Activated CD4-positive, alpha-beta T cell treated with anti-CD3 and anti-CD28 coated beads for 4 hours (primary cell): ENCODE data around the gene P3H2.

Experiments used
- DNase-seq, 2 donors: peaks; one replicate each; pipeline ENCODE4 v3.0.0-alpha.2; 2020

P3H2 gene

GRCh38 chr3:190053919-190054672 is 66.6 kb downstream of the P3H2 start:
- DNase-seq, result no peak

- no peak for DNase-seq
Observed at GRCh38 chr3:190051641-190052040, 69.1 kb downstream of the P3H2 start.

- no peak for DNase-seq
Observed at GRCh38 chr3:190048932-190049441, 71.7 kb downstream of the P3H2 start.

- no peak for DNase-seq
Observed at GRCh38 chr3:190044974-190045373, 75.7 kb downstream of the P3H2 start.

GRCh38 chr3:190044142-190044541 is 76.6 kb downstream of the P3H2 start:
- DNase-seq, result no peak

GRCh38 chr3:190043741-190044140 is 77.0 kb downstream of the P3H2 start:
- no peak for DNase-seq

GRCh38 chr3:190042558-190042957 is 78.1 kb downstream of the P3H2 start:
- DNase-seq, result no peak

GRCh38 chr3:190041333-190042041 is 79.2 kb downstream of the P3H2 start:
- no peak for DNase-seq

GRCh38 chr3:190040145-190040544 is 80.6 kb downstream of the P3H2 start:
- no peak for DNase-seq

GRCh38 chr3:190038050-190038933 is 82.4 kb downstream of the P3H2 start:
- no peak for DNase-seq

- no peak for DNase-seq
Observed at GRCh38 chr3:190036631-190037030, 84.1 kb downstream of the P3H2 start.

- DNase-seq, result no peak
Observed at GRCh38 chr3:190034446-190034845, 86.3 kb downstream of the P3H2 start.

- DNase-seq, result no peak
Observed at GRCh38 chr3:190032923-190033322, 87.8 kb downstream of the P3H2 start.

- DNase-seq, result no peak
Observed at GRCh38 chr3:190031887-190032752, 88.6 kb downstream of the P3H2 start.

GRCh38 chr3:190027116-190027515 is 93.6 kb downstream of the P3H2 start:
- no peak for DNase-seq

GRCh38 chr3:190026154-190026553 is 94.5 kb downstream of the P3H2 start:
- DNase-seq, result no peak

GRCh38 chr3:190024912-190025311 is 95.8 kb downstream of the P3H2 start:
- no peak for DNase-seq

- no peak for DNase-seq
Observed at GRCh38 chr3:190019844-190020243, 100.9 kb downstream of the P3H2 start.

GRCh38 chr3:190019006-190019405 is 101.7 kb downstream of the P3H2 start:
- no peak for DNase-seq

GRCh38 chr3:190018460-190018859 is 102.2 kb downstream of the P3H2 start:
- no peak for DNase-seq

GRCh38 chr3:190017521-190018288 is 103.0 kb downstream of the P3H2 start:
- DNase-seq, result no peak
